K562 (cell line): ENCODE data around the gene ARL6IP4. TPM values are rescaled to one million over a fixed set of nuclear protein-coding genes. Genes with fewer than 3 reads are reported as not detected.
A peak's percentile ranks its signal among the peaks of the same experiment; 100 is the strongest.

Source experiments
- BRD4 ChIP-seq: fragments of 200-600 bp; sonication (generic); IDR thresholded peaks from 2 replicates; pipeline ENCODE4 v1.6.1; 2017; ENCODE audit warnings: inconsistent platforms
- CREB3L1 ChIP-seq: fragments of 450-650 bp; IDR thresholded peaks from 2 replicates; pipeline ENCODE4 v1.6.1; 2014; ENCODE audit warnings: low read depth, mild to moderate bottlenecking, moderate library complexity, borderline replicate concordance
- ETS2 ChIP-seq: IDR thresholded peaks from 2 replicates; pipeline ENCODE4 v1.6.1; 2016; ENCODE audit warnings: borderline replicate concordance, missing genetic modification characterization, mild to moderate bottlenecking, moderate library complexity, missing compliant biosample characterization; ENCODE audit not compliant: poor library complexity, severe bottlenecking
- GATAD2A ChIP-seq: fragments of 450-650 bp; IDR thresholded peaks from 2 replicates; pipeline ENCODE4 v1.6.1; 2017
- HCFC1 ChIP-seq: IDR thresholded peaks from 2 replicates; pipeline ENCODE4 v1.6.1; 2012; ENCODE audit warnings: low read depth, low read length, improper control_type of control experiment
- HNRNPLL ChIP-seq: fragments of 200-400 bp; formaldehyde crosslinking; IDR thresholded peaks from 2 replicates; pipeline ENCODE4 v1.6.1; 2017; ENCODE audit warnings: low read length, low read depth, mild to moderate bottlenecking; ENCODE audit not compliant: poor library complexity, severe bottlenecking
- MLLT1 ChIP-seq, 2 experiments: fragments of 450-650 bp; IDR thresholded peaks; 2 replicates each; pipeline ENCODE4 v1.6.1; 2016
- MTA3 ChIP-seq: fragments of 450-650 bp; formaldehyde crosslinking; IDR thresholded peaks from 2 replicates; pipeline ENCODE4 v1.6.1; 2017; ENCODE audit warnings: mild to moderate bottlenecking, borderline replicate concordance
- PHB2 ChIP-seq: fragments of 450-650 bp; IDR thresholded peaks from 2 replicates; pipeline ENCODE4 v1.6.1; 2017; ENCODE audit warnings: low read depth
- SAFB ChIP-seq: fragments of 200-400 bp; formaldehyde crosslinking; IDR thresholded peaks from 2 replicates; pipeline ENCODE4 v1.6.1; 2017; ENCODE audit warnings: low read depth, low read length, borderline replicate concordance
- SMARCA5 ChIP-seq: fragments of 450-650 bp; IDR thresholded peaks from 2 replicates; pipeline ENCODE4 v1.6.1; 2016
- SRSF3 ChIP-seq: fragments of 200-400 bp; formaldehyde crosslinking; IDR thresholded peaks from 2 replicates; pipeline ENCODE4 v1.6.1; 2016; ENCODE audit warnings: mild to moderate bottlenecking, low read length, moderate library complexity; ENCODE audit not compliant: insufficient read depth
- TAL1 ChIP-seq: fragments of 450-650 bp; IDR thresholded peaks from 2 replicates; pipeline ENCODE4 v1.6.1; 2016; ENCODE audit warnings: mild to moderate bottlenecking
- ZBTB17 ChIP-seq: fragments of 450-650 bp; formaldehyde crosslinking; IDR thresholded peaks from 2 replicates; pipeline ENCODE4 v1.4.0; 2020; ENCODE audit warnings: mild to moderate bottlenecking
- ZBTB26 ChIP-seq: fragments of 450-650 bp; formaldehyde crosslinking; IDR thresholded peaks from 2 replicates; pipeline ENCODE4 v1.4.0; 2022; ENCODE audit warnings: missing genetic modification characterization
- ZFX ChIP-seq: sonication (generic); formaldehyde crosslinking; IDR thresholded peaks from 2 replicates; pipeline ENCODE4 v1.8.0; 2022; ENCODE audit warnings: mild to moderate bottlenecking, missing genetic modification reagents, moderate library complexity
- ZNF212 ChIP-seq: fragments of 450-650 bp; formaldehyde crosslinking; IDR thresholded peaks from 2 replicates; pipeline ENCODE4 v1.4.0; 2020; ENCODE audit warnings: mild to moderate bottlenecking
- ZNF764 ChIP-seq: fragments of 250-450 bp; sonication (Bioruptor Pico); IDR thresholded peaks from 2 replicates; pipeline ENCODE4 v1.4.0; 2020; ENCODE audit warnings: low read depth, mild to moderate bottlenecking, moderate library complexity
- polyA plus RNA-seq, 8 experiments: library from polyadenylated mRNA; depleted of rRNA in 4 of 8; stranded (reverse) in 5 of 8; unstranded in 3 of 8; fragments of >200 nt; fragmentation: Nextera tagmentation in 2 of 8; fragmentation: Illumina TruSeq in 1 of 8; extraction: Ambion mirVana in 2 of 8; extraction: Trizol in 1 of 8; gene quantifications; 2 replicates each; pipeline versions ENCODE4 v1.2.1 to v1.2.3, GENCODE V29; 2011 to 2014; ENCODE audit warnings: inconsistent platforms in 1 of 8, missing spikeins in 1 of 8
- total RNA-seq, 7 experiments: library from RNA; depleted of rRNA in 6 of 7; stranded (reverse); fragments of >200 nt in 6 of 7; fragmentation: Illumina TruSeq in 2 of 7; extraction: Trizol in 2 of 7; gene quantifications; 2 replicates each; pipeline versions ENCODE4 v1.2.1 to v1.2.3, GENCODE V29; 2011 to 2021; ENCODE audit warnings: low replicate concordance in 1 of 7
- TF ChIP-seq, protein P1 (sequence below): fragments of 250-450 bp; sonication (Bioruptor Pico); IDR thresholded peaks from 2 replicates; pipeline ENCODE4 v1.8.0; 2021; ENCODE audit warnings: mild to moderate bottlenecking, moderate library complexity
- TF ChIP-seq, protein P2 (sequence below): fragments of 250-450 bp; sonication (Bioruptor Pico); IDR thresholded peaks from 2 replicates; pipeline ENCODE4 v1.8.0; 2022; ENCODE audit warnings: inconsistent platforms
- TF ChIP-seq, protein P3 (sequence below): fragments of 450-650 bp; IDR thresholded peaks from 2 replicates; pipeline ENCODE4 v1.6.1; 2016; ENCODE audit warnings: low read depth, mild to moderate bottlenecking, moderate library complexity

The ARL6IP4 gene
- total and polyA plus RNA-seq, 9 of the 15 experiments (the other 6 are each of a cell fraction or from before 2014, with no cell fraction given): 2.4 to 255 (median 151) TPM

DNA sequence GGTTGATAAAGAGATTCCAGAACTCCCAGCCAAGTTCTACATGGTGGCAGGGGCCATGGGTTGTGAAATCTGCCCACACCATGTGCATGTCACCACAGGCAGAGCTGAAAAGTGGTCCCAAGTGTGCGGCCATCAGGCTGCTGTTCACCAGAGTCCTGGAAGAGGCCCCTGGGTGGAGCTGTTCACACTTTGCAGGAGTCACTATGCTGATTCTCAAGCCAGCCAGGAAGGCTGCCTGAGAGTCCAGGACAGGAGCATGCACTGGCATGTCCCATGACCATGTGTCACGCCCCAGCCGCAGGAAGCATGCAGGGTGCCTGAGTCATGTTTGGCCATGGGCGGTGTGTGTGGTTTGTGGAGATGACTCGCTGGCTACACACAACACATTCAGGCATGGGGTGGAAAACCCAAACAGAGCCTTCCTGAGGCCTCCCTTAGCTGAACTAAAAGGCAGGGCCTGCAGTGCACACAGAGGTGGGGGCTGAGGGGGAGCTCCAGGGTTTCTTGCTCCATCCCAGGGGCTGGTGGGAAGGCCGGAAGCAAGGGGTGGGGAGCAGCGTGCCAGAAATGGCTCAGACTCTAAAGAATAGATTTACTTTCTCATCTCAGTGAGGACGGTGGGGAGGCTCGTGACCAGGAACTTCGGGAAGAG, 33.7 kb upstream of the ARL6IP4 start (continued):
- TF ChIP-seq, protein P1, sequence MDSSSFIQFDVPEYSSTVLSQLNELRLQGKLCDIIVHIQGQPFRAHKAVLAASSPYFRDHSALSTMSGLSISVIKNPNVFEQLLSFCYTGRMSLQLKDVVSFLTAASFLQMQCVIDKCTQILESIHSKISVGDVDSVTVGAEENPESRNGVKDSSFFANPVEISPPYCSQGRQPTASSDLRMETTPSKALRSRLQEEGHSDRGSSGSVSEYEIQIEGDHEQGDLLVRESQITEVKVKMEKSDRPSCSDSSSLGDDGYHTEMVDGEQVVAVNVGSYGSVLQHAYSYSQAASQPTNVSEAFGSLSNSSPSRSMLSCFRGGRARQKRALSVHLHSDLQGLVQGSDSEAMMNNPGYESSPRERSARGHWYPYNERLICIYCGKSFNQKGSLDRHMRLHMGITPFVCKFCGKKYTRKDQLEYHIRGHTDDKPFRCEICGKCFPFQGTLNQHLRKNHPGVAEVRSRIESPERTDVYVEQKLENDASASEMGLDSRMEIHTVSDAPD (CRISPR knock-in tag): no peak
- no peak for TF ChIP-seq BRD4
- TF ChIP-seq HCFC1: no peak
- TF ChIP-seq PHB2: no peak
- no peak for TF ChIP-seq SAFB
- TF ChIP-seq SMARCA5: no peak
- TF ChIP-seq, protein P2, sequence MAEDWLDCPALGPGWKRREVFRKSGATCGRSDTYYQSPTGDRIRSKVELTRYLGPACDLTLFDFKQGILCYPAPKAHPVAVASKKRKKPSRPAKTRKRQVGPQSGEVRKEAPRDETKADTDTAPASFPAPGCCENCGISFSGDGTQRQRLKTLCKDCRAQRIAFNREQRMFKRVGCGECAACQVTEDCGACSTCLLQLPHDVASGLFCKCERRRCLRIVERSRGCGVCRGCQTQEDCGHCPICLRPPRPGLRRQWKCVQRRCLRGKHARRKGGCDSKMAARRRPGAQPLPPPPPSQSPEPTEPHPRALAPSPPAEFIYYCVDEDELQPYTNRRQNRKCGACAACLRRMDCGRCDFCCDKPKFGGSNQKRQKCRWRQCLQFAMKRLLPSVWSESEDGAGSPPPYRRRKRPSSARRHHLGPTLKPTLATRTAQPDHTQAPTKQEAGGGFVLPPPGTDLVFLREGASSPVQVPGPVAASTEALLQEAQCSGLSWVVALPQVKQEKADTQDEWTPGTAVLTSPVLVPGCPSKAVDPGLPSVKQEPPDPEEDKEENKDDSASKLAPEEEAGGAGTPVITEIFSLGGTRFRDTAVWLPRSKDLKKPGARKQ: no peak
- no peak for TF ChIP-seq ZNF764
- TF ChIP-seq MTA3: 0 out of 2 replicates have a peak, but pooled peaks have one; percentile 29
- TF ChIP-seq HNRNPLL: no peak
- no peak for TF ChIP-seq SRSF3
- TF ChIP-seq, protein P3, sequence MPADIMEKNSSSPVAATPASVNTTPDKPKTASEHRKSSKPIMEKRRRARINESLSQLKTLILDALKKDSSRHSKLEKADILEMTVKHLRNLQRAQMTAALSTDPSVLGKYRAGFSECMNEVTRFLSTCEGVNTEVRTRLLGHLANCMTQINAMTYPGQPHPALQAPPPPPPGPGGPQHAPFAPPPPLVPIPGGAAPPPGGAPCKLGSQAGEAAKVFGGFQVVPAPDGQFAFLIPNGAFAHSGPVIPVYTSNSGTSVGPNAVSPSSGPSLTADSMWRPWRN: no peak
- TF ChIP-seq ZBTB26: no peak
- TF ChIP-seq ZNF212: no peak
- TF ChIP-seq ZFX (CRISPR knock-in tag): 0 out of 2 replicates have a peak, but pooled peaks have one; percentile 29
- no peak for TF ChIP-seq TAL1
- TF ChIP-seq ETS2 (tag): no peak
- no peak for TF ChIP-seq GATAD2A
- peak in 1 of 2 experiments; percentile 54; a peak in 1 of 4 replicates for TF ChIP-seq MLLT1 (IDR thresholded peaks at IDR 0.05)
- TF ChIP-seq ZBTB17: 0 out of 2 replicates have a peak, but pooled peaks have one; percentile 32
- no peak for TF ChIP-seq CREB3L1
